ENCODE measurements around the gene EZR. TPM values are rescaled to one million over a fixed set of nuclear protein-coding genes. Genes with fewer than 3 reads are reported as not detected.

The EZR gene
- total RNA-seq, 1 experiment from 2014 or later, result 375 TPM

- no peak overlapping the region for H2BK15ac ChIP-seq (ENCODE audit: low read depth, low read length)
- H2AFZ ChIP-seq (ENCODE audit: low read length), result no peak overlapping the region
- H4K5ac ChIP-seq (ENCODE audit: insufficient read length, low read depth, low read length), result no peak overlapping the region
- no peak overlapping the region for H2BK12ac ChIP-seq (ENCODE audit: insufficient read length, low read depth, low read length)
- no peaks in the 10 kb centered on the region for H3K27me3 ChIP-seq (ENCODE audit: insufficient read depth, low read length)
- H3K14ac ChIP-seq (ENCODE audit: insufficient read depth, low read length), result no peak overlapping the region
- no peaks in the 10 kb centered on the region for H3K9me3 ChIP-seq (ENCODE audit: control insufficient read depth, low read depth, low read length)
- no peaks in the 10 kb centered on the region for H3K23me2 ChIP-seq (ENCODE audit: insufficient read length, low read depth, low read length, poor library complexity, severe bottlenecking)
- no peak for DNase-seq
- H4K20me1 ChIP-seq (ENCODE audit: control insufficient read depth, insufficient read depth, insufficient read length), result no peaks in the 10 kb centered on the region
- H3T11ph ChIP-seq (ENCODE audit: low read length), result no peak overlapping the region
- no peak overlapping the region for H2AK5ac ChIP-seq (ENCODE audit: insufficient read length, low read length)
- no peaks in the 10 kb centered on the region for H3K4me1 ChIP-seq (ENCODE audit: insufficient read depth, low read length)
- no peak overlapping the region for H3K4me2 ChIP-seq (ENCODE audit: insufficient read depth, insufficient read length, low read length)
- no peak overlapping the region for H3K27ac ChIP-seq (ENCODE audit: insufficient read length, low read depth, low read length)
- H2BK5ac ChIP-seq (ENCODE audit: insufficient read length, low read length), result no peak overlapping the region
- H2BK120ac ChIP-seq (ENCODE audit: low read depth, low read length, poor library complexity, severe bottlenecking), result no peak overlapping the region
- no peak overlapping the region for H3K18ac ChIP-seq (ENCODE audit: insufficient read length, low read depth, low read length)
- H2BK20ac ChIP-seq (ENCODE audit: low read depth, low read length, poor library complexity, severe bottlenecking), result no peak overlapping the region
- Mint-ChIP-seq H3K36me3 (ENCODE audit: insufficient read depth in 1 of 3, low read depth in 3 of 3) (peaks cover 0 to 11% (median 7%) of the 10 kb centered on the region in 3 experiments; a peak in 4 of 7 replicates), H3K27me3 (ENCODE audit: low read depth) (peaks cover 5% of the 10 kb centered on the region), H3K4me1 (no peaks in the 10 kb centered on the region), H3K9me3 (peaks cover 14 to 15% of the 10 kb centered on the region in 2 experiments), H3K4me3 (no peak overlapping the region), H3K27ac (no peak overlapping the region)
- H3K56ac ChIP-seq (ENCODE audit: insufficient read length, low read depth, low read length), result no peak overlapping the region
- no peak overlapping the region for H4K91ac ChIP-seq (ENCODE audit: insufficient read length, low read depth, low read length)
- H3K79me1 ChIP-seq (ENCODE audit: insufficient read depth, low read depth, low read length, poor library complexity, severe bottlenecking), result no peaks in the 10 kb centered on the region
- TF ChIP-seq CTCF (conservative IDR thresholded peaks at IDR 0.05), result no peak
- no peak overlapping the region for H3K23ac ChIP-seq (ENCODE audit: insufficient read length, low read depth, low read length)
- H3K4ac ChIP-seq (ENCODE audit: low read depth, low read length), result no peak overlapping the region
- H3K79me2 ChIP-seq (ENCODE audit: insufficient read depth, low read length), result no peaks in the 10 kb centered on the region
- no peak overlapping the region for H3K9ac ChIP-seq (ENCODE audit: extremely low read depth, insufficient read length, low read length)
- no CpG with 5 or more reads among the region's 3 CpGs for WGBS (ENCODE audit: extremely low coverage, insufficient read length, low lambda C conversion rate)
- H4K8ac ChIP-seq (replicated peaks; ENCODE audit: insufficient read length, low read depth, low read length), result no peak overlapping the region
These were observed 82.0 kb downstream of the EZR start for GRCh38 chr6:158737082-158737709.
